ENCODE data around the gene DIAPH2.

DIAPH2 gene

DNA sequence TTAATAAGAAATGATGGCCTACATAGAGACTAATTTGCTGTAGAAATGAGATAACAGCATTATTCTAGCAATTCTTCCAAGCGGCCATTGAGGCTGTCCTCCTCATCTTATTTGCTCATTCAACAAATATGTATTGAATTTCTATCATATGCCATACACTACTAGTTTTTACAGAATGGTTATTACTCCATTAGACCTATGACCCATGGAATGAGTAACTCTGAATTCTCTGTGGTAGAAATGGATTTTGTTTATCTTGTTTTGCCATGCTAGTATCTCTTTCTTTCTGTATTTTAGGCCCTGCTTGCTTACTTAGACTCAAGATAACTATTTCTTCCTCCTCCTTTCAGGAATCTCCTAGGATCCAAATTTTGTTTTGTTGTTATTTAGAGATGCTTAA is 302.6 kb downstream of the DIAPH2 start:
- DNase-seq (ENCODE audit: low read depth): no peak
- H3K4me3 ChIP-seq (ENCODE audit: control insufficient read depth, low read depth, low read length): no peak overlapping the region
- TF ChIP-seq, protein P1, sequence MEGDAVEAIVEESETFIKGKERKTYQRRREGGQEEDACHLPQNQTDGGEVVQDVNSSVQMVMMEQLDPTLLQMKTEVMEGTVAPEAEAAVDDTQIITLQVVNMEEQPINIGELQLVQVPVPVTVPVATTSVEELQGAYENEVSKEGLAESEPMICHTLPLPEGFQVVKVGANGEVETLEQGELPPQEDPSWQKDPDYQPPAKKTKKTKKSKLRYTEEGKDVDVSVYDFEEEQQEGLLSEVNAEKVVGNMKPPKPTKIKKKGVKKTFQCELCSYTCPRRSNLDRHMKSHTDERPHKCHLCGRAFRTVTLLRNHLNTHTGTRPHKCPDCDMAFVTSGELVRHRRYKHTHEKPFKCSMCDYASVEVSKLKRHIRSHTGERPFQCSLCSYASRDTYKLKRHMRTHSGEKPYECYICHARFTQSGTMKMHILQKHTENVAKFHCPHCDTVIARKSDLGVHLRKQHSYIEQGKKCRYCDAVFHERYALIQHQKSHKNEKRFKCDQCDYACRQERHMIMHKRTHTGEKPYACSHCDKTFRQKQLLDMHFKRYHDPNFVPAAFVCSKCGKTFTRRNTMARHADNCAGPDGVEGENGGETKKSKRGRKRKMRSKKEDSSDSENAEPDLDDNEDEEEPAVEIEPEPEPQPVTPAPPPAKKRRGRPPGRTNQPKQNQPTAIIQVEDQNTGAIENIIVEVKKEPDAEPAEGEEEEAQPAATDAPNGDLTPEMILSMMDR (IDR thresholded peaks at IDR 0.05; ENCODE audit: control insufficient read depth, insufficient read depth, low read depth, low read length, missing control alignments): no peak

DNA sequence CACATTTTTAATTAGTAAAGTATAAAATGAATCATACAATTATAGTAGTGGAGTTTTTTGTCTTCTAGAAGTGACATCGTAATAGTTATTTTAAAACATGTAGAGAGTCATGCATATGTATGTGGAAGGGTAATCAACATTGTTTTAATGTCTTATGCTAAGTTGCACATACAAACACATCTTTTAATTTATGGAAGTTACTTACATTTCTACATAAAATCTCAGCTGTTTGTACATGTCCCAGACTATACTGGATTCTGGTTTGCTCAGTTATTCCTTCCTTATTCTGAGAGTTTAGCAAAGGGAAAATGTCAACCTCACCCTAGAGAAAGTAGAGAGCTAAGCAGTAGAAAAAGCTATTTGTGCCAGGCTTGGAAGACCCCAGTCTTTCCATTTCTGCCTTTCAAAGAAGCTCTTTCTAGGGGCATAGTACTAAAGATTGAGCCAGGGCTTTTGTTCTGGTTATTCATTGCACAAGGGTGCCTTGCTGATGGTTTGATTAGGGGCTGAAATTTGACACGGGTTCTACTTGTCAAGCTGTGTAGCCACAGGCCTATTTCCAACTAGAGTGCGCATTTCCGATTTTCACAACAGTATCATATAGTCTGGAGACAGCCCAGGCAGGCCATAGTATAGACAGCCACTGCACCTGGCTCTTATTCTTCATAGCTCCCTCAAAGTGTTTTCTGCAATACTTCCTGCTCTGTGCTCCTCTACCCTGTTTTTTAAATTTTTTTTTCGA is 305.4 kb downstream of the DIAPH2 start:
- no peak overlapping the region for H3K4me3 ChIP-seq (ENCODE audit: control insufficient read depth, low read depth, low read length)
- DNase-seq (ENCODE audit: low read depth): no peak
- TF ChIP-seq, protein P1 (IDR thresholded peaks at IDR 0.05; ENCODE audit: control insufficient read depth, insufficient read depth, low read depth, low read length, missing control alignments): no peak

DNA sequence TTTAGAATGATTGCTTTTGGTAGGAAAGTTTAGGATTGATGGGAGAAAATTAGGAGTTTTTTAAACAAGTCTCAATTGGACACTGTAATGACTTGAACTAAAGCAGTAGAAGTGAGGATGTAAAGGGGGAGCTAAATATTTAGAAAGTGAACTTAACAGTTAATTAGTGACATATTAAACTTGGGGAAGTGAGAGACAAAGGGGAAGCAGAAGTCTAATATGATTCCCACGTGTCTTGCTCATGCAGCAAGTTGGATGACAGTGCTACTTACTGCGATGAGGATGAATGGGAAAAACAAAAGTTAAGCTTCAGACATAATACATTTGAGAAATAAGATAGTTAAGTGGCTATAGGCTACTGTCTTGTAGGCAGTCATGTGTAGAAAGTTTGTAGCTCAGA is 309.5 kb downstream of the DIAPH2 start:
- TF ChIP-seq, protein P1 (IDR thresholded peaks at IDR 0.05; ENCODE audit: control insufficient read depth, insufficient read depth, low read depth, low read length, missing control alignments): no peak
- no peak for DNase-seq (ENCODE audit: low read depth)
- H3K4me3 ChIP-seq (ENCODE audit: control insufficient read depth, low read depth, low read length): no peak overlapping the region

DNA sequence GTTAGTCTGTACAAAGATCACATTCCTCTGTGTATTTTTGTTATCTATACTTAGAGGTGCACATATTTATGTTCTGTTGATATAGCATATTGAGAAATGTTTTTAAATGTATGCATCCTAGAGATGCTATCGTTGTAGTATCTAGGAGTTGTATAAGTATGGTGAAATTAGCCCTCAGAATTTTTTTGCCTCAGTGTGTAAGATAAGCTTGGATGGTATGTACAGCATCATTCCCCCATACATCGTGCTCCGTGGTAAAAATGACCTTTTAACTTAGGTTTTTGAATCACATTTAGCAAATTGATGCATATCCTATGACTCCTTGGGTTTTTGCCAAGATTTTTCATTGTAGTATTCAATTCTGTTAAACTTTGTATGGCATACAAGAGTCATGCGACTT is 312.6 kb downstream of the DIAPH2 start:
- DNase-seq (ENCODE audit: low read depth): no peak
- H3K4me3 ChIP-seq (ENCODE audit: control insufficient read depth, low read depth, low read length): no peak overlapping the region

DNA sequence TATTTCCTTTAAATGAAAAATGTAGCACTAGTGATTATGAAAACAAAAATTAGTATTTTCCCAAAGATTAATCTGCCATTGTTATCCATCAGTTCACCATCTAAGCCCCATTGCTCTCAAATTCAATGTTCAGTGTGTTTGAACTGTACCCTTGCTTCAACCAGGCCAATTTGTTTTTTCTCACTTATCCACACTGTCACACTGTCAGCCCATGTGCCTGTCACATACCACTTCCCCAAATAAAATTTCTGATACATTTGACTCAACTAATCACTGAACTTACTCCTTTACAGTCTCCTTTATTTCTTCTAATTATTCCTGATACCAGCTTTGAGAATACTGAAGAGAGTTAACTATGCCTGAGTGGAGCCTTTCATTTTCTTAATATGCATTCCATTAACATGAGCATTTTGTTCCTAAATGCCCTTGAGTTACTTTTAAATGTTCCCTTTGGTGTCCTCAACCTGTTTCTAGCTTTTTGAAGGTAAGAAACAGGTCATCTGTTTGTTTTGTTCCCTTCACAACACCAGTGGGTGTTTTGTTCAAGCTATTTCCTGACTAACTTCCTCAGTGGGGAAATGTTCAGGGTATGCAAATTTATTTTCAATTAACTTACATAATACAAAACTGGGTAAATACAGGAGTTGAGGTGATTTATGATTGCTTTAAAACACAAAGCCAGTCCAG is 316.2 kb downstream of the DIAPH2 start:
- TF ChIP-seq, protein P1 (IDR thresholded peaks at IDR 0.05; ENCODE audit: control insufficient read depth, insufficient read depth, low read depth, low read length, missing control alignments): no peak
- no peak overlapping the region for H3K4me3 ChIP-seq (ENCODE audit: control insufficient read depth, low read depth, low read length)
- no peak for DNase-seq (ENCODE audit: low read depth)

More for the DNA sequence above, 312.6 kb downstream of the DIAPH2 start:
- TF ChIP-seq, protein P1 (IDR thresholded peaks at IDR 0.05; ENCODE audit: control insufficient read depth, insufficient read depth, low read depth, low read length, missing control alignments): no peak

DNA sequence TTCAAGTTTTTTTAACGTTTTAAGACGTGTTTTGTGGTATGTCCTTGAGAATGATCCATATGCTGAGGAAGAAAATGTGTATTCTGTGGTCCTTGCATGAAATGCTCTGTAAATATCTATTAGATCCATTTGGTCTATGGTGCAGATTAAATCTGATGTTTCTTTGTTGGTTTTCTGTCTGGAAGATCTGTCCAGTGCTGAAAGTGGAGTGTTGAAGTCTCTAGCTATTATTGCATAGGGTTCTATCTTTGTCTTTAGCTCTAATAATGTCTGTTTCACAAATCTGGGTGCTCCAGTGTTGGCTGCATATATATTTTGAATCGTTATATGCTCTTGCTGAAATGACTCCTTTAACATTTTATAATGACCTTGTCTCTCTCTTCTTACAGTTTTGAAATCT is 321.5 kb downstream of the DIAPH2 start:
- TF ChIP-seq, protein P1 (IDR thresholded peaks at IDR 0.05; ENCODE audit: control insufficient read depth, insufficient read depth, low read depth, low read length, missing control alignments): no peak
- DNase-seq (ENCODE audit: low read depth): no peak
- no peak overlapping the region for H3K4me3 ChIP-seq (ENCODE audit: control insufficient read depth, low read depth, low read length)
